22Rv1 (cell line): Measurements from ENCODE around the gene AUTS2.

Source experiments
- H3K27ac ChIP-seq: fragments of 450-650 bp; 2 replicates; pipeline ENCODE4 v1.5.1; 2017
- ZFX ChIP-seq: fragments of 450-650 bp; IDR thresholded peaks from 2 replicates; pipeline ENCODE4 v1.6.1; 2017; ENCODE audit warnings: antibody characterized with exemption, borderline replicate concordance
- TF ChIP-seq, protein P1 (sequence below): fragments of 450-650 bp; IDR thresholded peaks from 2 replicates; pipeline ENCODE4 v1.5.1; 2017; ENCODE audit warnings: mild to moderate bottlenecking

The AUTS2 gene

GRCh38 chr7:69605546-69605945 lies 7.3 kb downstream of the AUTS2 start:
- TF ChIP-seq, protein P1, sequence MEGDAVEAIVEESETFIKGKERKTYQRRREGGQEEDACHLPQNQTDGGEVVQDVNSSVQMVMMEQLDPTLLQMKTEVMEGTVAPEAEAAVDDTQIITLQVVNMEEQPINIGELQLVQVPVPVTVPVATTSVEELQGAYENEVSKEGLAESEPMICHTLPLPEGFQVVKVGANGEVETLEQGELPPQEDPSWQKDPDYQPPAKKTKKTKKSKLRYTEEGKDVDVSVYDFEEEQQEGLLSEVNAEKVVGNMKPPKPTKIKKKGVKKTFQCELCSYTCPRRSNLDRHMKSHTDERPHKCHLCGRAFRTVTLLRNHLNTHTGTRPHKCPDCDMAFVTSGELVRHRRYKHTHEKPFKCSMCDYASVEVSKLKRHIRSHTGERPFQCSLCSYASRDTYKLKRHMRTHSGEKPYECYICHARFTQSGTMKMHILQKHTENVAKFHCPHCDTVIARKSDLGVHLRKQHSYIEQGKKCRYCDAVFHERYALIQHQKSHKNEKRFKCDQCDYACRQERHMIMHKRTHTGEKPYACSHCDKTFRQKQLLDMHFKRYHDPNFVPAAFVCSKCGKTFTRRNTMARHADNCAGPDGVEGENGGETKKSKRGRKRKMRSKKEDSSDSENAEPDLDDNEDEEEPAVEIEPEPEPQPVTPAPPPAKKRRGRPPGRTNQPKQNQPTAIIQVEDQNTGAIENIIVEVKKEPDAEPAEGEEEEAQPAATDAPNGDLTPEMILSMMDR: no peak
- no peak for TF ChIP-seq ZFX
- no peak overlapping the region for H3K27ac ChIP-seq

GRCh38 chr7:69608049-69608448 lies 9.8 kb downstream of the AUTS2 start:
- TF ChIP-seq ZFX: no peak
- TF ChIP-seq, protein P1: no peak
- H3K27ac ChIP-seq: no peak overlapping the region

DNA sequence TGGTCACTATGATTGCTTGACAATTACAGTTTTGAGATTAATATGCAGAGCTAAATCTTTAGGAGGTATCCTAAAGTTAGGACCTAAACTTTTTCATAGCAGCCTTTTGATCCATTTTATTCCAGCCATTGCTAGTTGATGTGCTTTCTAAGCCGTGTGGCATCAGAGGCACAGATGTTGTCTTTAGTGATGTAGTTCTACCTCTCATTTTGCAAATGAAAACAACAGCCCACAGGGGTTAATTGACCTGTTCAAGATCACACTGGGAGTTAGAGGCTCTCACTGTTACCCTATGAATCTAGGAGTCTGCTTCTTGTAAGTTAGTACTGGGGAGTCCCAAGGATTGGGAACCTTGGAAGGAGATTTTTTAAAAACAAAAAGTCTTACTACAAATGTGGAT lies 10.6 kb downstream of the AUTS2 start:
- H3K27ac ChIP-seq: no peak overlapping the region
- TF ChIP-seq, protein P1: no peak
- no peak for TF ChIP-seq ZFX

DNA sequence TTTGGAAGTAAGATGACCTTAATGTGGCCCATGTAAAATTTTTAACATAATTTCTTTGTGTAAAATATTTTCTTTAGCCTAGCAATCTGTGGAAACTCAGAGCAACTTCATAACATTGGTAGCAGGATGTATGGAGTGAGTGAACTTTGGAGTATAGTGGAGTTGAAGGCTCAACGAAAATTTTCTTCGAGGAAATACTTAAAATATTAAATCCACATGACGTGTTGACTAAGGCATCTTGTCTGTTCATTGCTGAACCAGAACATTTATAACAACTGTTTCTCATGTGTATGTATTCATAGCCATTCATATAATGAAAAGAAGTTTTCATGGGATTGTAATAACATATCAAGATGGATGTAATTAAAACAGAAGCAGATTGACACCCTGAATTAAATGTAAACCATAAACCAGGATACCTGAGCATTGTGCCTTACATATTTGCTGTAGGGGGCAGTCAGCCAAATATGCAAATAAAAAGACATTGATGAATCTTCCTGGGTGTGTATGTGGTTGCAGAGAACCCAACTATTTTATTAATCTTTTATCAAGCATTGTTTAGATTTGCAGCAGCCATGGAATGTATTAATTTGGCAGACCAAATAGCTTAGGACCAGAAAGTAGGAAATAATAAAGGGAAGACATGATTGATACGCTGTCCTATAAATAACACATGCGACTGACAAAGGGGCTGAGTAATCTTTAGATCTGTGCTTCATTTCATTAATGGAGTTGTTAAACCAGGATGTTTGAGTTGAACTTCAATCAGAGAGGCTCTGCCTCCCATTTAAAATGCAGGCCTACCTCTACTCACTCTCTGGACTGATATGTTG lies 11.5 kb downstream of the AUTS2 start:
- no peak for TF ChIP-seq ZFX
- TF ChIP-seq, protein P1: no peak
- no peak overlapping the region for H3K27ac ChIP-seq

GRCh38 chr7:69610374-69611084 lies 12.3 kb downstream of the AUTS2 start:
- no peak overlapping the region for H3K27ac ChIP-seq
- TF ChIP-seq ZFX: no peak
- TF ChIP-seq, protein P1: no peak

GRCh38 chr7:69612981-69613380 lies 14.7 kb downstream of the AUTS2 start:
- TF ChIP-seq ZFX: no peak
- TF ChIP-seq, protein P1: no peak
- no peak overlapping the region for H3K27ac ChIP-seq

DNA sequence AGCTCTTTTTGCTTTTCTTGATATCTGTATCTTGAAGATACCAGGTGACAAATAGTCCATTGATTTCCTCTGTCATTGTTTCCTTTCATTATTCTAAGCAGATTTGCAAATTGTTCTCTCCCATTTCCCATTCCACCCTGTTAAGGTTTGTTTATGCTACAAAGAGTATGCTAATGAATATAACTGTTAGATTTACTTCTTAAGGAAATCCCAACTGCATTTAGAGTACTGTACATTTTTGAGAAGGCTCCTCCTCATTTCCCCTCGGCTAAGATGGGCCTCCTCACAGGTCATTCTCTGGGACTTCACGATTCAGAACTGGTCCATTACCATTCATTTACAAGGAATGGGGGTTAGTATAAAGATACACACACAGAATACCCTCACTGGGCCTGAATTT lies 15.6 kb downstream of the AUTS2 start:
- no peak for TF ChIP-seq ZFX
- TF ChIP-seq, protein P1: no peak
- H3K27ac ChIP-seq: no peak overlapping the region
